HG02763 (cell line): Measurements from ENCODE around the gene SORBS2.
A peak's percentile ranks its signal among the peaks of the same experiment; 100 is the strongest.
"Not testable (repeated sequence)": the region's sequence is repeated elsewhere in the genome, so short reads cannot be mapped to it uniquely, and the experiment has no call there.

Experiments used
- ATAC-seq: cut with Tn5 transposase; IDR thresholded peaks from one replicate; pipeline ENCODE4 v1.9.1; 2021; ENCODE audit warnings: mild to moderate bottlenecking, moderate library complexity; ENCODE audit not compliant: unreplicated experiment

Gene SORBS2, protein sequence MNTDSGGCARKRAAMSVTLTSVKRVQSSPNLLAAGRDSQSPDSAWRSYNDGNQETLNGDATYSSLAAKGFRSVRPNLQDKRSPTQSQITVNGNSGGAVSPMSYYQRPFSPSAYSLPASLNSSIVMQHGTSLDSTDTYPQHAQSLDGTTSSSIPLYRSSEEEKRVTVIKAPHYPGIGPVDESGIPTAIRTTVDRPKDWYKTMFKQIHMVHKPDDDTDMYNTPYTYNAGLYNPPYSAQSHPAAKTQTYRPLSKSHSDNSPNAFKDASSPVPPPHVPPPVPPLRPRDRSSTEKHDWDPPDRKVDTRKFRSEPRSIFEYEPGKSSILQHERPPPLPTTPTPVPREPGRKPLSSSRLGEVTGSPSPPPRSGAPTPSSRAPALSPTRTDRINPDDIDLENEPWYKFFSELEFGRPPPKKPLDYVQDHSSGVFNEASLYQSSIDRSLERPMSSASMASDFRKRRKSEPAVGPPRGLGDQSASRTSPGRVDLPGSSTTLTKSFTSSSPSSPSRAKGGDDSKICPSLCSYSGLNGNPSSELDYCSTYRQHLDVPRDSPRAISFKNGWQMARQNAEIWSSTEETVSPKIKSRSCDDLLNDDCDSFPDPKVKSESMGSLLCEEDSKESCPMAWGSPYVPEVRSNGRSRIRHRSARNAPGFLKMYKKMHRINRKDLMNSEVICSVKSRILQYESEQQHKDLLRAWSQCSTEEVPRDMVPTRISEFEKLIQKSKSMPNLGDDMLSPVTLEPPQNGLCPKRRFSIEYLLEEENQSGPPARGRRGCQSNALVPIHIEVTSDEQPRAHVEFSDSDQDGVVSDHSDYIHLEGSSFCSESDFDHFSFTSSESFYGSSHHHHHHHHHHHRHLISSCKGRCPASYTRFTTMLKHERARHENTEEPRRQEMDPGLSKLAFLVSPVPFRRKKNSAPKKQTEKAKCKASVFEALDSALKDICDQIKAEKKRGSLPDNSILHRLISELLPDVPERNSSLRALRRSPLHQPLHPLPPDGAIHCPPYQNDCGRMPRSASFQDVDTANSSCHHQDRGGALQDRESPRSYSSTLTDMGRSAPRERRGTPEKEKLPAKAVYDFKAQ (N-terminal part only)

DNA sequence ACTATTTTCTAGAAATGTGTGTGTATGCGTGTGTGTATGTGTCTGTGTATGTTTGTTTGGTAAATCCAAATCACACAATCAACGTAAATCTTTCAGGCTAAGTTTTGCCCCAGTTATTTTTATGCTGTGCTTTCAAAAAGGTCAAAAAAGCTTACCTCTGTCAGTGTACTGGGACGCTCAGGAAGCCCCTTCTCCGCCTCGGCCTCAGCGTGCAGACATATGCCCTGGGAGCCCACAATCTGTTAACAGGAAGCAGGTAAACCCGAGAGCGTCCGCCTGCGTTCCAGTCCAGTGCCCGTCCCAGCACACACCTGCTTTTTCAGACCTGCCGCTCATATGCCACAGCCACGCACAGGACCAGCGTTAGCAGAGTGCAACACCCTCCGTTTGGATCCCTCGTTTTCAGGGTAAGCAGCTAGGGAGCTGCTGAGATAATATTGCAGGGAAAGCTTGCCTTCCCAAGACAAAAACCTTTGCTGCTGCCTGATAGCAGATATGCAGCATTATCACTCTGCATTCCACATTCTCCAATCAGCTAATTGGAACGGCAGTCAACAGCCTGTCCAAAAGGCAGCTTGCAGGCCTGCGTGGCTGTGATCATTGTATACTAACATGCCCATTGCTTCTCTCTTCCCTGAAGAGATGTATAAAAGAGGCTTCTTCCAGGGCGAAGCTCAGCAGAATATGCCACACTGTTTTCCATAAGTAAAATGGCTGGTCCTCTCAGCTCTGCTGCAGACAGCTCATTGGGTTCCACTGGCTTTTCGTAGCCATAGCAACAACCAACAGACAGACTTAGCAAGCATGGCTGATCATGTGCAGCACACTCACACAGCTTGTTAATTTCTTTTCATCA, at the start of gene SORBS2:
Gene SORBS2, minus strand, starts transcription at position 686 of the 856 bp plus-strand sequence. CDS start 121,623 bp downstream, outside the sequence.
- peak; percentile 91 for ATAC-seq

DNA sequence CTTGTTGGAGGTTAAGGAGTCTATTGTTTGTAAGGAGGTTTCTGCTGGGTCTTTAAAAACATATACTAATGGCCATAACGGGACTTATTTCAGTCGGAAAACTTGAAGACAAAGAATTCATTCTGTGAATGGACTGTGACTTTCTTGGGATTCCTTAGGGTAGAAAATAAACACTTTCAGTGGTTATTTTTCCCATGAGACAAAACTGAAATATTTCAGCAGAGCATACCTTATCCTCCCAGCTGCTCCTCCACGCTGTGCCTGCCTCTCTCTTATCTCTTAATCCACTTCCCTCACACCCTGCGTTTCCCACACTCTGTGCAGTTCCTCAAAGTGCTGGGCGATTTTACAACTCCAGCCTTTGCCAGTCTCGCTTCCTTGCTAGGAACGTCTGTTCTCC, 47.1 kb upstream of the SORBS2 start:
- no peak for ATAC-seq

DNA sequence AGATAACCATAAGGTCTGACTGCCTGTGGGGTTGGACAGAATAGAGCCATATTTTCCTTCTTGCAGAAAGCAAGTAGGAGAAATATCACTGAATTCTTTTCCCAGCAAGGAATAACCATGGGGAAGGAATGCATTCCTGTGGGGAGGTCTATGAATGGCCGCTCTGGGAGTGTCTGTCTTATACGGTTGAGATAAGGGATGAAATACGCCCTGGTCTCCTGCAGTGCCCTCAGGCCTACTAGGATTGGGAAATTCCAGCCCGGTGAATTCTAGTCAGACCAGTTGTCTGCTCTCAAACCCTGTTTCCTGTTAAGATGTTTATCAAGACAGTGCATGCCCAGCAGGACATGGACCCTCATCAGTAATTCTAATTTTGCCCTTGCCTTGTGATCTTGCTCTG, 45.6 kb upstream of the SORBS2 start:
- ATAC-seq, result not testable (repeated sequence)

DNA sequence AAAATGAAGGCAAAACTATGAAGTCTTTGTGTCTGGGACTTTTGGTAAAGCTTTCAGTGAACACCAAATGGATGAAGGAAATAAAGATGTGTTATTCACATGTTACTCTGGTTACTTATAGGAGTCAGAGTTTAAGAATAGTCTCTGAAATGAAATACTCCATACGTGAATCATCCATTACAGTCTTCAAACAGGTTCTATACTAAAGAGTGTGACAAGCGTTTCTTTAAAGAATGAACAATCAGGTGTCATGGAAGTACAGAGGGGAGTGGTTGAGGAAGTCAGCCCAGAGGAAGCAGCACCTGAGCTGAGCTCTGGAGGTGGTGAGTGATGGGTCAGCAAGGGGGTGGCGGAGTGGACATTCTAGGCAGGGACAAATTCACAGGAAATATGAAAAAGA, 41.8 kb upstream of the SORBS2 start:
- ATAC-seq, result no peak

DNA sequence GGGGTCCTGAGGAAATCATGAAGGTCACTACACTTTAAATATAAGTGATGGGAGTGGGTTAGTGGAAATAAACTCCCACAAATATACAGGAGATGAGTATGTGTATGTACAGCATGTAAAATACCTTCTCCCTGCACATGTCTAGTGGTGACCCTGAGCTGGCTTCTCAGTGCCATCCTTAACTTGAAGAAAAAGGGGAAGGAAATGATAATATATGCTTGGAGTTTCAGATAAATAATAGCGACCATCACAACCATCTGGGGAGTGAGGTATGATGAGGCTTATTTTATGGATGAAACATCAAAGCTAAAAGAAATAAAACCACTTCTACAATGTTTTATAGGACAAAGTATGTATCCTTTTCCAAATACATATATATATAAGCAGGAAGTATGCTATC, 41.0 kb upstream of the SORBS2 start:
- ATAC-seq, result no peak

DNA sequence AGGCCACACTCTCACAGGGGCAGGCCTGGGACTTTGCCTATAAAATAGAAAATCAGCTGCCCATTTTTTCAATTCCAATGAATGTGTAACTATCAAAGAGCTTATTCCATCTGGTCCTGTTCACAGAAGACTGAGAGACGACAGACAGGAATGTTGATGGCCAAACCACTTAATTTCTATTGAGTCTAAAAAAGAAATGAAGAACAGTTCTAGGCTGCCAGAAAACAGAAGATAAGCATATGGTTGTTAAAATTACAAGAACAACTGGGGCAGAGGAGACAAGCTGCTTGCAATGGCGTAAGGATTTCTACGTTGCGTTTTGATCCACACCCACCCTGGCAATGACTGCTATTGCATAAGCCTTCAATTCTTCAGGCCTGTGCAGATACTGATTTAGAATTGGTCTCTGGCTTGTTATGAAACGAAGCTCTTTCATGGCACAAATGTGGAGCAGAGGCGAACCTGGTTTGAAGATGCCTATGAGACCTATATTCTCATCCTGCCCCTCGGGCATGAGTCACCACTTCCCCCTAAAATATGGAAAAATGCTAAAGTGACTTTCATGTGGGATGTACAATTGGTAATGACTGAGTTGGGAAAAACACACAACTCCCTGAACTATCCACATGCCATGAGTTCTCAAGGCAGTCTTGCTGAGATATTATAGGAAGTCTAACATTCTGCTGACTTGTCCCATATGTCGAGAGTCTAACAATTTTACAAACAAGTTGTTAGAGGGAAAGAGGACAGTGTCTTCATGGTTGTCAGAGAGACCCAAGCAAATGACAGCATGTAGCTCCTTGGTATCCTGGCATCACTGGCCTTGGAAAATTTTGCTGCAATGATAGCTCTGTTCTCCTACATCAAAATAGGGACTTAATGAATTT, 37.9 kb upstream of the SORBS2 start:
- no peak for ATAC-seq

DNA sequence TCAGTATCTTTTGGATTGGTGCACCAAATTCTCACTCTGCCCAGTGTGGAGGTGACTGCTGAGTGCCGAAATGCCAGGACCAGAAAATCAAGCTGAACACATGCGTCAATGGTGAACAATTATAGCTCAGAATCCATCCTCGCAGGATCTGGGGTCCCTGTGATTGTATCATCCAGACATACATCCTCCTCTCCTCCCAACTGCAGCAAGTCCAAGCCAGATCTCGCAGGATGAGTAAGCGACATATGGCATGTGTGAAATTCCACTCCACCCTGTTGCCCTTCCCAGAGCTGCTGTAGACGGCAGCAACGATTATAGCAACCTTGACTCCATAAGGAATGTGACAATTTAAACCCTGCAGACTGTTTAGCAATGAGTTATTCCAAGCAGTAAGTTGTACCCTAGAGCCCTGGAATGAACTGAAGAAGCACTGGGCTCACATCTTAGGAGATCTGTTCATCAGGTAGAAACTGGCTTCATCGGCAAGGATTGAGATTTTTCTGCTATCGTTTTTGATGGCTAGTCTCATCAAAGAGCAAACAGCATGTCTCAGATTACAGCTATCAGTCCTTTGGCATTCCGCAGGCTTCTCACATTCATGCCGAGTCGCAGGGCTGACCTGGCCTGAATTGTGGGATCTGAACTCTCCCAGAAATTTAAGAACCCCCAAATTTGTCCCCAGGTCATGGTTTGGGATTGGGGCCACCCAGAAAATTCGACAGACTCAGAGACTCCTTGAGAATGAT, 35.5 kb upstream of the SORBS2 start:
- no peak for ATAC-seq

DNA sequence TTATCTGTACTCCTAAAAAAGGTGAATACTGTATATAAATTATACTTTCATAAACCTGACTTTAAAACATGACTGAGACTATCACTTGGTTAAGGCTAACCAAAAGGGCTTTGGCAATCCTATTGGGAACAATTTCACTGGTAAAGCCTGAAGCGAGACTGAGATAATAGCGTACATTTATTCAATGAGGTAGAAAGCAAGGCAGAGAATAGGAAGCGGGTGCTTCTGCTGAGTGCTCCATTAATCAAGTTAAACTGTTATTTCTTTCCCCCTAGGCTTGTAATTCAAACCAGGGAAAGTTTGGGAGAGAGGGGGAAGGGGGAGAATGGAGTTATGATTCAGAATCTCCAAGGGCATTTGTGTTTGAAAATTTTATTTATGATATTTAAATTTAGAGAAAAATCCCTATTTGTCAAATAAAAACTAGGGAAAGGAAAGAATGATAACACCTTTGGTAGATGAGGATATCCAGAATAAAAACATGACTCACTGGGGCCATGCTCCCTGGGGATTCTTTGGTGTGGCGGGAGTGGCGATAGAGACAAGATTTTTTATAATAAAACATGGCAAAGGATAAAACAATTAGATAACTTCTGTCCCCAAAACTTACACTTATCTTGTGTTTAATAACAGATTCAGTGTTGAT, 34.6 kb upstream of the SORBS2 start:
- no peak for ATAC-seq

DNA sequence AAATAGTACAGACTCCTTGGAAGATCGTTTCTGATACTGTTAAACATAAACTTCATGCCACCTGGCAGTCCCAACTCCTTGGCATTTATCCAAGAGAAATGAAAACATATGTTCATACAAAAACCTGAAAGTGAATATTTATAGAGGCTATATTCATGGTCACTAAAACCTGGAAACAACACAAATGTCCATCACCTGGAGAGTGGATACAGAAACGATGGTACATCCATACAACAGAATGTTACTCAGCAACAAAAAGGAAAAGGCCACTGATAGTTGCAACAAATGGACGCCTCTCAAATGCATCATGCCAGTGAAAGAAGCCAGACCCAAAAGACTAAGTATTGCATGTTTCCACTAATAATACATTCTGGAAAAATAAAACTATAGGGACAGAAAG, 34.0 kb upstream of the SORBS2 start:
- ATAC-seq, result no peak

DNA sequence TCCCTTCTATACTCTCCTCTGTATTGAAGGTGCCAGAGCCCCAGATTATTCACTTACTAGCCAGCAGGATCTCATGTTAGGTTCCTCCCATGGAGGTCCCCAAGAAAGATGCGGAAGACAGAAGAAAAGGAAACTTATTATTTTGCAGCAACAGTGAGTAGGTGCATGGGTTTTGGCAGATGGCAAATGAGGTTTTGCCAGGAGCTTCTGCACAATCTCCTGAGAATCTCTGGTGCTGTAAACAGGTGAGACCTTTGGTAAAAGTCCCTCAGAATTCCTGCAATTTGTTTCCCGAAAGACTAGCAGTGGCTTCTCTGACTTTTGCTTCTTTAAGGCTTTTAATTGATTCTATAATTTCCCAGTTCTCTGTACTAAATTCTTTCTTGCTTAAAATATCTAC, 29.5 kb upstream of the SORBS2 start:
- no peak for ATAC-seq

DNA sequence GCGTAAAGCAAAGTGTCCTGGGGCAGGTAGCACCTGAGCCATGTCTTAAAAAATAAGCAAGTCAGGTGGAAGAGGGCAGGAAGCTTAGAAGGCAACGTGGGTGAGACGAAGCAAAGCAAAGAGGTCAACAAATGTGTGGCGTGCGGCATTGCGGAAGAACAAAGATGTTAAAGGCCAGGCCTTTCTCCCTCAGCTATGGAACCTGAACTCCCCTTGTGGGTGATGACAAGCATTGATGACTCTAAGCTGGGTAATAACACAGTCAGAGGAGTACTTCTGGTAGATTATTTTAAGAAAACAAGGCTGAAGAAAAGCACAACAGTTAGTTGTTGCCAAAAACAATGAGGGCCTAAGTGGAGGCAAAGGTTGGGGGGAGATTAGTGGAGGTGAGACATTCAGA, 29.0 kb upstream of the SORBS2 start:
- ATAC-seq, result no peak

DNA sequence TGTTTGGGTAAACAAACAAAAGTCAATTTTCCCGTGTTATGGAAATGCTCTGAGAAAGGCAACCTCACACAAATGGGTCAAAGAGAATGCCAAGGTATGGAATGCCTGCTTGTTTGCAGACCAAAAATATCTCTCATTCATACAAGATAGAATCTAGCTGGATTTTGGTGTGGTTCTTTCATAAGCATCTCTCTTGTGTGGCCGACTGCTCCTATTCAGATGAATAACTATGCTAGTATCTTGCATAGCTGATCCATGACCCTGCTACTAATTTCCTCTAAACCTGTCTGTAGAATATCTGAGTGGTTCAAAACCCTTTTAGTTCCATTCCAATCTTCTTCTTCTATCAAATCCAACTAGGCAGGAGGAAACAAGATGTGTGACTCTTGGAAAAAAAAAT, 28.2 kb upstream of the SORBS2 start:
- no peak for ATAC-seq

DNA sequence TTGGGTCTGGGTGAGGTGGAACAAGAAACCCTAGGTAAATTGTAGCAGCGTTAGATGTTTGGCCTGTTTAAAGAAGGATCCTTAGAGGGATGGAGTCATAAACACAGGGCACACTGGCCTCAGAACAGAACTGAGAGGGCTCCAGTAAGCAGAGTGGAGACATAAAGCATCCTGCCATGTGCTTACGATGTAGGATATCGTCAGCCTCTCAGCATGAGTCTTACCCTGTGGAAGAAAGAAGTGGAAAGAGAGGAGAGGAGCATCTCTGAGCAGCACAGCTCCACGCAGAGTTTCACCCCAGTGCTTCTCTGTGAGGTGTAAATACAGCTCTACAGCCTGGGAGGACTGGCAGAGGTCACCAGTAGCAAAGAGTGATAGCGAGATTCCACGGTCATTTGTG, 27.8 kb upstream of the SORBS2 start:
- no peak for ATAC-seq

DNA sequence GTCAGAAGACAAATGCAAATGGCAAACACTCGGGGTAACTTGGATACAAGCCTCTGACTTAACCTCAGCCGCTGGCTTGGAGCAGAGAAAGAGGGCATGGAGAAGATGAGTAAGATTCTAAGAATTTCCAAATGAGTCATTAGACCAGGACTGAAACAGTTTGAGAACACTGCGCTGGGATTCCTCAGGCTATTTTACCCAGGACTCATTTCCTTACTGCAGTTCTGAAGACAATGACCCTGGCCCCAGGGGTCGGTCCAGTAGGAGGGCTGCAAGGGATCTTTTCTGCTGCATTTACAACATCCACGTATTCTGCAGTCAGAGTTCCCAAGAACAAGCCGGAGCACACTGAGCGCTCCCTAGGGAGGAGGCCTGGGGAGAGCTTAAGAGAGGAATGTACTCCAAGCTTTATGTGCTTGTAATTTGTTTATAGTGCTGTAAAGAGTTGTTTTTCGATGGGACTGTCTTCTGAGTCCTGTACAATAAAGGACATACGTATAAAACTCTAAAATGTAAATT, 27.3 kb upstream of the SORBS2 start:
- no peak for ATAC-seq

DNA sequence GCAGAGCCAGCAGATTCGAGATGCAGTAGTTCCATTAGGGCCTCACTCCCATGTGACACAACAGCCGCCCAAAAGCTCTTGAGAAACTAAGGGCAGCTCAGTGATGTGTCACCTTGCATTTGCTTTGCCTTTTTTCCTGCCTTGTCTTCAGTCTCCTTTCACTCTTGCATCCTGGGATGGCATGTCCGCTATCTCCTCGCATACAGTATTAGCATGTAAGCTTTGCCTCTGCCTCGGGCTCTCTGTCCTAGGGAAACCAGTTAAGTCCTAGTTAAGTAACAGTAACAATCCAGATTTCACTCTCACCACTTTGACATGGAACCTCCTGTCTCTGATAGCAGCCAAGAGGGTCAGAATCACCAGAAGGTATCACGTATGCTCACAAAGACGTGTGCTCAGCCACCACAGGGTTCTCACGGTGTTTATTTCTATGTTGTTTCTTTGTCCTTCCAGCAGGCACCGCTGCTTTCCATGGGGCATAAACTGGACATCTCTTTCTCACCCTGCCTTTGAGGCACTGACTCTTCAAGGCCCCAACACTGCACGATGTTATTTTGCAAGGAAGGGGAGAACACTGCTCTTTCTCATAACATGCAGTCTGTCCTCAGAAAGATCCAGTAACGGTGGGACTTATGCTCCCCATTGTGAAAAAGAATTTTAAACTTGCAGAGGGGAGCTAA, 26.7 kb upstream of the SORBS2 start:
- ATAC-seq, result no peak

DNA sequence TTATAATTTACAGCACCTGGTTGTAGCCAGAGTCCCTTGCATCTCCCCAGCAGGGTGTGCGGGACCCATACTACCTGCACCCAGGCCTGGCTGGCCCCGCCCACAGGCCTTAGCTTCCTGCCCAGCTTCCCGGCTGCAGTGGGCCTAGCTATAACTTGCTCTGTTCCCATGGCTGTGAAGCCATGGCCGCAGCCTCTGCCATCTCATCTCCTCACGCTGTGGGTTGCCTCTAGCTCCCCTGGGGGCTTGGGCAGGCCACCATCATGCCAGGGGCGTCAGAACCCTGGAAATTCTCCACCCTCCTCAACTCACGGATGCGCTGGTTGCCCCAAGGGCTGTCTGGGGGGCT, 26.1 kb upstream of the SORBS2 start:
- no peak for ATAC-seq

DNA sequence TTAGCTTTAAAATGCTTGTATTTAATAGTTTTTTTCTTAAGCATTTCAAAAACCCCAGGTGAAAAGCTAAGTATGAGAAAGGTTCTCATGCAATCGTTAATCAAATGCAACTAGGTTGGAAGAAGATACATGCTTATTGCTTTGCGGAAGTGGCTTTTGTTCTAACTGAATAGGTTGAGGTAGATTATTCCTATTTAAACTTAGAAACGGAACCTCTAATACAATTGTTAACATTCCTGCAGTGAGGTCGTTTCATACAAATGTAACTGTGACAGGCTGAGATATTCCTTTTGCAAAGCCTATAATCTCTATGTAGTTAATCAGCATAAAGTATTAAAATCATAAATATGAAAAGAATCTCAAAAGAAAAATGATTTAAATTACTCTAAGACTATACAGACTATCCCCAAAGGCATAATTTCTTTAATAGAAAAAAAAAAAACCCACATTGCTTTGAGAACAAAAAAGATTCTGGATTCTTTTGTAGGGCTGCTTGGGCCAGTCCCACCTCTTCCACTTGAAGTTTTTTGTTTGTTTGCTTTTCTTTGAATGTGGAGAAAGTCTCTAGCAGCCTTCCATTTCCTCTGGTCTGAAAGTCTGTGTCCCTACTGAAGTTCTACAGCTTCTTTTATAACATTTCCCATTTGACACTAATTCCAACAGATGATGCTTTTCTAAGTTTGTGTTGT, 25.6 kb upstream of the SORBS2 start:
- ATAC-seq, result no peak
